Endothelial cell of umbilical vein (primary cell): ENCODE measurements around the gene GNAO1. TPM values are rescaled to one million over a fixed set of nuclear protein-coding genes. Genes with fewer than 3 reads are reported as not detected.

Experiments used
- BruUV-seq: library from RNA; stranded (reverse); fragments of 400-500 nt; replicated peaks from 2 replicates; lab custom pipeline; 2021; lab: Mats Ljungman, UMichigan
- CTCF ChIA-PET: fragments of 300-600, 350-600 bp; sonication (Branson Sonifier 250); formaldehyde crosslinking; loops from one replicate; lab custom pipeline; 2021; ENCODE audit warnings: antibody characterized with exemption, inconsistent platforms; lab: Charles Lee
- POLR2A ChIA-PET: fragments of 300-600, 350-600 bp; sonication (Branson Sonifier 250); formaldehyde crosslinking; loops from one replicate; lab custom pipeline; 2021; ENCODE audit warnings: antibody characterized with exemption, inconsistent platforms; lab: Charles Lee
- DNase-seq: peaks from one replicate; pipeline ENCODE4 v3.0.0-alpha.2; 2011; ENCODE audit warnings: low read depth, low spot score
- FAIRE-seq: peaks from 2 replicates; lab custom pipeline; 2011; peaks lifted over from hg19 to GRCh38; lab: Jason Lieb, UNC
- H2AFZ ChIP-seq: 2 replicates; pipeline ENCODE4 v1.6.0; 2012; ENCODE audit warnings: low read depth, low read length, control low read depth, inconsistent platforms
- H3K27ac ChIP-seq: 2 replicates; pipeline ENCODE4 v1.5.1; 2011; ENCODE audit warnings: low read depth, mild to moderate bottlenecking, control low read depth, low read length, moderate library complexity; ENCODE audit not compliant: insufficient read depth
- H3K27me3 ChIP-seq, 2 experiments: 2 replicates each; pipeline versions ENCODE4 v1.6.0 to v1.6.1; 2011; ENCODE audit warnings: low read length in 2 of 2, mixed read lengths in 1 of 2; ENCODE audit not compliant: control insufficient read depth in 2 of 2, insufficient read depth in 2 of 2
- H3K36me3 ChIP-seq, 2 experiments: 2 replicates in 1 of 2; 3 replicates in 1 of 2; pipeline ENCODE4 v1.5.1; 2011; ENCODE audit warnings: low read length in 2 of 2, mild to moderate bottlenecking in 1 of 2, moderate library complexity in 1 of 2; ENCODE audit not compliant: control insufficient read depth in 2 of 2, insufficient read depth in 2 of 2; ENCODE audit errors: extremely low read depth in 1 of 2
- H3K4me1 ChIP-seq: 3 replicates; pipeline ENCODE4 v1.5.1; 2011; ENCODE audit warnings: mild to moderate bottlenecking, low read length; ENCODE audit not compliant: control insufficient read depth, insufficient read depth; ENCODE audit errors: extremely low read depth
- H3K4me2 ChIP-seq: 2 replicates; pipeline ENCODE4 v1.6.1; 2011; ENCODE audit warnings: low read length, control low read depth, mixed read lengths; ENCODE audit not compliant: insufficient read depth
- H3K4me3 ChIP-seq, 3 experiments: fragments of 200-600 bp in 1 of 3; sonication (generic), shearing (Covaris generic) in 1 of 3; replicated peaks in 1 of 3; 2 replicates each; pipeline ENCODE4 v1.5.1; 2011 to 2016; ENCODE audit warnings: control low read depth in 3 of 3, low read length in 3 of 3, mild to moderate bottlenecking in 2 of 3, inconsistent platforms in 1 of 3, low read depth in 1 of 3, moderate library complexity in 1 of 3; ENCODE audit not compliant: insufficient read depth in 1 of 3
- H3K79me2 ChIP-seq: 2 replicates; pipeline ENCODE4 v1.6.0; 2012; ENCODE audit warnings: low read length, inconsistent platforms; ENCODE audit not compliant: control insufficient read depth, insufficient read depth
- H3K9ac ChIP-seq: replicated peaks from 2 replicates; pipeline ENCODE3; 2011; ENCODE audit warnings: low read length, control low read depth; ENCODE audit not compliant: insufficient read depth; ENCODE audit errors: extremely low read depth
- H3K9me1 ChIP-seq: replicated peaks from 3 replicates; pipeline ENCODE4 v1.6.0; 2011; ENCODE audit warnings: mild to moderate bottlenecking, low read length; ENCODE audit not compliant: control insufficient read depth, insufficient read depth; ENCODE audit errors: extremely low read depth
- H3K9me3 ChIP-seq: replicated peaks from 2 replicates; pipeline ENCODE4 v1.5.1; 2012; ENCODE audit warnings: low read length, inconsistent platforms; ENCODE audit not compliant: control insufficient read depth, insufficient read depth
- H4K20me1 ChIP-seq: replicated peaks from 2 replicates; pipeline ENCODE3; 2011; ENCODE audit warnings: mild to moderate bottlenecking, low read length; ENCODE audit not compliant: control insufficient read depth, insufficient read depth; ENCODE audit errors: extremely low read depth
- CTCF ChIP-seq, 2 donors: IDR thresholded peaks; 1 replicate in 1 of 2; 2 replicates in 1 of 2; pipeline ENCODE4 v1.5.1; 2011; ENCODE audit warnings: low read length in 2 of 2, mild to moderate bottlenecking in 2 of 2, moderate library complexity in 2 of 2, control low read depth in 1 of 2, inconsistent platforms in 1 of 2, low read depth in 1 of 2; ENCODE audit not compliant: insufficient read depth in 1 of 2; ENCODE audit errors: extremely low read depth in 1 of 2
- EZH2 ChIP-seq: IDR thresholded peaks from 2 replicates; pipeline ENCODE4 v1.6.1; 2012; ENCODE audit warnings: borderline replicate concordance, low read depth, mild to moderate bottlenecking, moderate library complexity, low read length, inconsistent platforms; ENCODE audit not compliant: severe bottlenecking
- FOS ChIP-seq: IDR thresholded peaks from 2 replicates; pipeline ENCODE4 v1.6.1; 2011; ENCODE audit warnings: mild to moderate bottlenecking, low read length, moderate library complexity, borderline replicate concordance; ENCODE audit not compliant: insufficient read depth
- GATA2 ChIP-seq: IDR thresholded peaks from 2 replicates; pipeline ENCODE4 v1.7.0; 2011; ENCODE audit warnings: low read depth, mild to moderate bottlenecking, moderate library complexity, mixed read lengths, low read length; ENCODE audit not compliant: insufficient read length, insufficient read depth
- JUN ChIP-seq: IDR thresholded peaks from 2 replicates; pipeline ENCODE4 v1.6.1; 2011; ENCODE audit warnings: borderline replicate concordance, low read depth; ENCODE audit not compliant: insufficient read length, insufficient read depth
- MAX ChIP-seq: IDR thresholded peaks from 2 replicates; pipeline ENCODE4 v1.6.1; 2011; ENCODE audit not compliant: insufficient read depth, insufficient read length
- MYC ChIP-seq: IDR thresholded peaks from one replicate; pipeline ENCODE4 v1.6.1; 2011; ENCODE audit warnings: mild to moderate bottlenecking, low read depth, low read length
- POLR2A ChIP-seq: IDR thresholded peaks from 2 replicates; pipeline ENCODE4 v1.6.1; 2012; ENCODE audit warnings: low read depth, mild to moderate bottlenecking, control low read depth, low read length
- POLR2AphosphoS5 ChIP-seq: IDR thresholded peaks from 2 replicates; pipeline ENCODE4 v1.6.1; 2012; ENCODE audit warnings: low read depth, mild to moderate bottlenecking, control low read depth, low read length, moderate library complexity; ENCODE audit not compliant: insufficient read depth
- dilution Hi-C: fragments of 300-500 bp; cut with MboI; formaldehyde crosslinking; loops from one replicate; pipeline ENCODE4 v1.15.0; 2019; ENCODE audit warnings: low sequenced_read_pairs; ENCODE audit not compliant: extremely low pct_ligation_motif_present
- intact Hi-C: fragments of 100-400 bp; cut with micrococcal nuclease; formaldehyde crosslinking; loops from one replicate; pipeline ENCODE4 v1.10.0; 2022
- polyA plus RNA-seq, 4 experiments: library from polyadenylated mRNA; depleted of rRNA in 3 of 4; stranded (reverse) in 3 of 4; unstranded in 1 of 4; fragments of >200 nt; gene quantifications; 2 replicates each; pipeline versions ENCODE4 v1.2.1 to v1.2.3, GENCODE V29; 2011 to 2012; ENCODE audit warnings: missing spikeins in 1 of 4
- total RNA-seq: library from RNA; stranded (reverse); gene quantifications from 2 replicates; pipeline ENCODE4 v1.2.3, GENCODE V29; 2021

The GNAO1 gene
- total and polyA plus RNA-seq, 2 donors (not counting 3 experiments of a cell fraction or from before 2014, with no cell fraction given): not detected

GRCh38 chr16:56163938-56164337 lies 27.4 kb upstream of the GNAO1 start:
- no peak for FAIRE-seq
- DNase-seq: no peak
- Histone ChIP-seq H3K4me1 (no peaks in the 10 kb centered on the region), H3K36me3 (no peaks in the 10 kb centered on the region), H4K20me1 (no peaks in the 10 kb centered on the region), H3K79me2 (no peaks in the 10 kb centered on the region), H3K4me2 (no peak overlapping the region), H3K27ac (no peak overlapping the region), H3K9ac (no peak overlapping the region), H3K9me3 (no peaks in the 10 kb centered on the region), H3K4me3 (no peak overlapping the region), H3K27me3 (no peaks in the 10 kb centered on the region), H2AFZ (no peak overlapping the region), H3K9me1 (no peaks in the 10 kb centered on the region)
- dilution Hi-C loops (no loop called here), intact Hi-C loops (no loop called here)
- CTCF ChIA-PET: no interaction called here
- TF ChIP-seq CTCF (IDR thresholded peaks at IDR 0.05; ENCODE audit: extremely low read depth in 1 of 2, insufficient read depth in 1 of 2, low read depth in 1 of 2, low read length in 2 of 2) (no peak), GATA2 (no peak), POLR2A (no peak), POLR2AphosphoS5 (no peak), JUN (no peak), MAX (no peak), FOS (no peak), EZH2 (no peak), MYC (no peak)
- POLR2A ChIA-PET: no interaction called here
- BruUV-seq: no TSS peak
